MM.1S (cell line): ENCODE data around the gene LCE3B.

ENCODE experiments used
- DNase-seq: peaks from one replicate; pipeline ENCODE4 v3.0.0-alpha.2; 2015
- H2AFZ ChIP-seq: fragments of 300-600 bp; sonication (generic); 2 replicates; pipeline ENCODE4 v1.6.0; 2016; ENCODE audit warnings: antibody characterized with exemption, low read length
- H3F3A ChIP-seq: fragments of 300-600 bp; sonication (generic); 2 replicates; pipeline ENCODE4 v1.6.1; 2016; ENCODE audit warnings: mild to moderate bottlenecking, antibody characterized with exemption, low read length, moderate library complexity, mixed read lengths; ENCODE audit not compliant: insufficient read depth
- H3K27ac ChIP-seq: fragments of 300-600 bp; sonication (generic); 2 replicates; pipeline ENCODE4 v1.5.1; 2016; ENCODE audit warnings: mild to moderate bottlenecking, low read length
- H3K27me3 ChIP-seq: fragments of 300-600 bp; sonication (generic); replicated peaks from 2 replicates; pipeline ENCODE4 v1.6.0; 2016; ENCODE audit warnings: low read length; ENCODE audit not compliant: insufficient read depth
- H3K36me3 ChIP-seq: fragments of 300-600 bp; sonication (generic); replicated peaks from 2 replicates; pipeline ENCODE4 v1.6.1; 2016; ENCODE audit warnings: mild to moderate bottlenecking, low read length, mixed read lengths; ENCODE audit not compliant: insufficient read depth
- H3K4me1 ChIP-seq: fragments of 300-600 bp; sonication (generic); 2 replicates; pipeline ENCODE4 v1.6.1; 2016; ENCODE audit warnings: low read length, mixed read lengths
- H3K4me2 ChIP-seq: fragments of 300-600 bp; sonication (generic); 2 replicates; pipeline ENCODE4 v1.6.0; 2016; ENCODE audit warnings: low read depth, low read length
- H3K4me3 ChIP-seq: fragments of 300-600 bp; sonication (generic); 2 replicates; pipeline ENCODE4 v1.5.1; 2016; ENCODE audit warnings: low read length, mixed read lengths
- H3K79me2 ChIP-seq: fragments of 300-600 bp; sonication (generic); 2 replicates; pipeline ENCODE4 v1.6.1; 2016; ENCODE audit warnings: mixed run types, low read length, mixed read lengths
- H3K9ac ChIP-seq: fragments of 300-600 bp; sonication (generic); 2 replicates; pipeline ENCODE4 v1.6.1; 2016; ENCODE audit warnings: low read length, mixed read lengths
- H3K9me2 ChIP-seq: fragments of 300-600 bp; sonication (generic); replicated peaks from 2 replicates; pipeline ENCODE4 v1.6.1; 2016; ENCODE audit warnings: mild to moderate bottlenecking, low read length, mixed read lengths; ENCODE audit not compliant: insufficient read depth
- H3K9me3 ChIP-seq: fragments of 300-600 bp; sonication (generic); replicated peaks from 2 replicates; pipeline ENCODE4 v1.6.1; 2016; ENCODE audit warnings: mild to moderate bottlenecking, low read length, mixed read lengths; ENCODE audit not compliant: insufficient read depth
- H4K20me1 ChIP-seq: fragments of 300-600 bp; sonication (generic); 2 replicates; pipeline ENCODE4 v1.6.1; 2016; ENCODE audit warnings: mild to moderate bottlenecking, low read length, moderate library complexity, mixed read lengths; ENCODE audit not compliant: insufficient read depth
- EZH2 ChIP-seq: fragments of 300-600 bp; sonication (generic); optimal IDR thresholded peaks from 2 replicates; pipeline ENCODE3; 2017; ENCODE audit warnings: low read depth, mild to moderate bottlenecking, antibody characterized with exemption, low read length, mixed read lengths
- EZH2phosphoT487 ChIP-seq: fragments of 300-600 bp; sonication (generic); IDR thresholded peaks from 2 replicates; pipeline ENCODE4 v1.6.1; 2018; ENCODE audit warnings: antibody characterized with exemption, low read length
- TF ChIP-seq, protein P1 (sequence below): fragments of 300-600 bp; sonication (generic); IDR thresholded peaks from 2 replicates; pipeline ENCODE4 v1.5.1; 2016; ENCODE audit warnings: antibody characterized with exemption, low read length, mixed read lengths

LCE3B gene

DNA sequence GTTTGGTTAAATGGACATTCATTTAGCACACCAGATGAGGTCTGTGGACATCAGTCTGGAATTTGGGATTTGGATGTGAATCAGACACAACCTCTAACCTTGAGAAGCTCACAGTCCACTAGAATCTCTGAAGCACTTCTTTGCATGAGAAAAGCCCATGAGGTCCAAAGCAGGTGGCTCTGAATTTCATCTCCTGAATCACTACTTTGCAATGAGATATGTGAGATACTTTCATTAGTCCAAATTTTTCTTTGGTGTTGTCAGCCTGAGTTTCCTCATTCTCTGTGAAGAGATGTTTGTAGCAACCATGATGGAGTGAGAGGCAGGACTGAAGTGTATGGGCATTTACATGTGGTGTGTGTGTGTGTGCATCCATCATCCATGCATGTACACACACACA lies 33.0 kb downstream of the LCE3B start:
- H3K79me2 ChIP-seq = no peaks in the 10 kb centered on the region
- no peaks in the 10 kb centered on the region for H4K20me1 ChIP-seq
- no peak overlapping the region for H3K27ac ChIP-seq
- H3K27me3 ChIP-seq = no peaks in the 10 kb centered on the region
- no peaks in the 10 kb centered on the region for H3K9me2 ChIP-seq
- H3K36me3 ChIP-seq = no peaks in the 10 kb centered on the region
- TF ChIP-seq EZH2 = no peak
- TF ChIP-seq, protein P1, sequence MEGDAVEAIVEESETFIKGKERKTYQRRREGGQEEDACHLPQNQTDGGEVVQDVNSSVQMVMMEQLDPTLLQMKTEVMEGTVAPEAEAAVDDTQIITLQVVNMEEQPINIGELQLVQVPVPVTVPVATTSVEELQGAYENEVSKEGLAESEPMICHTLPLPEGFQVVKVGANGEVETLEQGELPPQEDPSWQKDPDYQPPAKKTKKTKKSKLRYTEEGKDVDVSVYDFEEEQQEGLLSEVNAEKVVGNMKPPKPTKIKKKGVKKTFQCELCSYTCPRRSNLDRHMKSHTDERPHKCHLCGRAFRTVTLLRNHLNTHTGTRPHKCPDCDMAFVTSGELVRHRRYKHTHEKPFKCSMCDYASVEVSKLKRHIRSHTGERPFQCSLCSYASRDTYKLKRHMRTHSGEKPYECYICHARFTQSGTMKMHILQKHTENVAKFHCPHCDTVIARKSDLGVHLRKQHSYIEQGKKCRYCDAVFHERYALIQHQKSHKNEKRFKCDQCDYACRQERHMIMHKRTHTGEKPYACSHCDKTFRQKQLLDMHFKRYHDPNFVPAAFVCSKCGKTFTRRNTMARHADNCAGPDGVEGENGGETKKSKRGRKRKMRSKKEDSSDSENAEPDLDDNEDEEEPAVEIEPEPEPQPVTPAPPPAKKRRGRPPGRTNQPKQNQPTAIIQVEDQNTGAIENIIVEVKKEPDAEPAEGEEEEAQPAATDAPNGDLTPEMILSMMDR = no peak
- no peak for DNase-seq
- no peaks in the 10 kb centered on the region for H3F3A ChIP-seq
- H3K9ac ChIP-seq = no peak overlapping the region
- H3K4me3 ChIP-seq = no peak overlapping the region
- H2AFZ ChIP-seq = no peak overlapping the region
- H3K4me2 ChIP-seq = no peak overlapping the region
- H3K9me3 ChIP-seq = no peaks in the 10 kb centered on the region
- no peaks in the 10 kb centered on the region for H3K4me1 ChIP-seq

- no peaks in the 10 kb centered on the region for H3F3A ChIP-seq
Observed at GRCh38 chr1:152654110-152654509, 40.5 kb downstream of the LCE3B start.

DNA sequence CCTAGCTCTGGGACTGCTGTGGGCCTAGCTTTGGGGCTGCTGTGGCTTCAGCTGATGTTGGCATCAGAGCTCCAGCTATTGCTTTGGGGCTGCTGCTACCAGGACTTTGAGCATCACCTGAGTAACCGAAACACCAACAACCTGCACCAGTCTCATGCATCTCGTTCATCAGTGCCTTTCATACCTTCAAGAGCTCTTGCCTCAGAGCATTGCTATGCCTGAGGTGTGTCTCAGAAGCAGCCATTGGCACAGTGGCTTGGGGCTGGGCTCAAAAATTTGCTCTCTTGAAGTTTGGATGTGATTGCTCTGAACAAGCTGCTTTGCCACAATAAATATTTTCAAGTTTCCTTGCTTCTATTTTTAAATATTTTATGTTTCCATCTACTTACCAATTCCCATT lies 42.8 kb downstream of the LCE3B start:
- H3K27ac ChIP-seq = no peak overlapping the region
- H3K9me3 ChIP-seq = no peaks in the 10 kb centered on the region
- no peaks in the 10 kb centered on the region for H3K79me2 ChIP-seq
- no peak overlapping the region for H3K4me2 ChIP-seq
- TF ChIP-seq EZH2 = no peak
- H3F3A ChIP-seq = no peaks in the 10 kb centered on the region
- no peak overlapping the region for H2AFZ ChIP-seq
- no peaks in the 10 kb centered on the region for H3K4me1 ChIP-seq
- H4K20me1 ChIP-seq = no peaks in the 10 kb centered on the region
- no peak overlapping the region for H3K9ac ChIP-seq
- no peaks in the 10 kb centered on the region for H3K27me3 ChIP-seq
- H3K4me3 ChIP-seq = no peak overlapping the region
- no peaks in the 10 kb centered on the region for H3K9me2 ChIP-seq
- no peaks in the 10 kb centered on the region for H3K36me3 ChIP-seq
- no peak for DNase-seq

More at GRCh38 chr1:152654110-152654509, 40.5 kb downstream of the LCE3B start:
- peak; percentile 81 for DNase-seq
- H3K9me3 ChIP-seq = no peaks in the 10 kb centered on the region
- H3K9ac ChIP-seq = no peak overlapping the region
- H3K4me3 ChIP-seq = no peak overlapping the region
- no peaks in the 10 kb centered on the region for H4K20me1 ChIP-seq
- H3K79me2 ChIP-seq = no peaks in the 10 kb centered on the region
- no peaks in the 10 kb centered on the region for H3K36me3 ChIP-seq
- no peaks in the 10 kb centered on the region for H3K4me1 ChIP-seq
- no peak overlapping the region for H3K27ac ChIP-seq
- TF ChIP-seq EZH2phosphoT487 (no peak), EZH2 (no peak)
- TF ChIP-seq, protein P1 = peak; percentile 95
- H2AFZ ChIP-seq = peak overlapping the region; percentile 41
- H3K27me3 ChIP-seq = no peaks in the 10 kb centered on the region
- peak overlapping the region; percentile 27; the same call in 1 of the 2 replicates for H3K4me2 ChIP-seq
- H3K9me2 ChIP-seq = no peaks in the 10 kb centered on the region

DNA sequence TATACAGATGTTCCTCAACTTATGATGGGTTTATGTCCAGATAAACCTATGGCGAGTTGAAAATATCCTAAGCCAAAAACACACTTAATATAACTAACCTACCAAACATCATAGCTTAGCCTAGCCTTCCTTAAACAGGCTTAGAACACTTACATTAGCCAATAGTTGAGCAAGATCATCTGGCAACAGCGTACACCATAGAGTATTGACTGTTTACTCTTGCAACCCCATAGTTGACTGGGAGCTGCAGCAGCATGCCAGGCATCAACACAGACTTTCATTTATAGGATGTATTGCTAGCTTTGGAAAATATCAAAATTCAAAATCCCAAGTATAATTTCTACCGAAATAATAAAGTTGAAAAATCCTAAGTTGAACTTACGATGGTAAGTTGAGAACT lies 44.1 kb downstream of the LCE3B start:
- no peak overlapping the region for H3K4me2 ChIP-seq
- H3K9me2 ChIP-seq = no peaks in the 10 kb centered on the region
- no peaks in the 10 kb centered on the region for H3K27me3 ChIP-seq
- H3K4me3 ChIP-seq = no peak overlapping the region
- H2AFZ ChIP-seq = no peak overlapping the region
- TF ChIP-seq EZH2phosphoT487 (no peak), EZH2 (no peak)
- TF ChIP-seq, protein P1 = no peak
- no peak overlapping the region for H3K27ac ChIP-seq
- no peaks in the 10 kb centered on the region for H3K79me2 ChIP-seq
- DNase-seq = no peak
- H4K20me1 ChIP-seq = no peaks in the 10 kb centered on the region
- no peaks in the 10 kb centered on the region for H3K36me3 ChIP-seq
- no peak overlapping the region for H3K9ac ChIP-seq
- H3F3A ChIP-seq = no peaks in the 10 kb centered on the region
- no peaks in the 10 kb centered on the region for H3K4me1 ChIP-seq
- H3K9me3 ChIP-seq = no peaks in the 10 kb centered on the region
